Panc1 (cell line): Measurements from ENCODE around the gene IL33.

ENCODE experiments used
- POLR2AphosphoS5 ChIP-seq: IDR thresholded peaks from 2 replicates; pipeline ENCODE4 v1.6.1; 2012; ENCODE audit warnings: mild to moderate bottlenecking, low read depth, low read length, moderate library complexity
- SIN3A ChIP-seq: IDR thresholded peaks from 2 replicates; pipeline ENCODE4 v1.6.1; 2012; ENCODE audit warnings: low read depth, mild to moderate bottlenecking, low read length, moderate library complexity, borderline replicate concordance; ENCODE audit not compliant: insufficient read depth

- no peak for TF ChIP-seq POLR2AphosphoS5
- no peak for TF ChIP-seq SIN3A
These were observed 28.9 kb upstream of the IL33 start for GRCh38 chr9:6186691-6187090.
